H9 (cell line): ENCODE measurements around the gene NOXRED1. TPM values are rescaled to one million over a fixed set of nuclear protein-coding genes. Genes with fewer than 3 reads are reported as not detected.

Experiments
- DNase-seq: peaks from one replicate; pipeline ENCODE4 v3.0.0-alpha.2; 2017
- H2AFZ ChIP-seq: one replicate; pipeline ENCODE4 v1.6.1; 2013; ENCODE audit warnings: mild to moderate bottlenecking, low read length, control low read depth, moderate library complexity
- H2AK5ac ChIP-seq: 2 replicates; pipeline ENCODE4 v1.6.1; 2013; ENCODE audit warnings: low read length, control low read depth, mixed read lengths; ENCODE audit not compliant: insufficient read length
- H2BK120ac ChIP-seq: one replicate; pipeline ENCODE4 v1.6.1; 2013; ENCODE audit warnings: low read depth, mild to moderate bottlenecking, low read length, control low read depth, inconsistent platforms; ENCODE audit not compliant: poor library complexity, severe bottlenecking
- H2BK12ac ChIP-seq: 2 replicates; pipeline ENCODE4 v1.6.1; 2013; ENCODE audit warnings: low read length, control low read depth, mixed read lengths, low read depth; ENCODE audit not compliant: insufficient read length
- H2BK15ac ChIP-seq: 2 replicates; pipeline ENCODE4 v1.6.1; 2013; ENCODE audit warnings: low read depth, low read length, control low read depth
- H2BK20ac ChIP-seq: one replicate; pipeline ENCODE4 v1.6.1; 2013; ENCODE audit warnings: low read depth, mild to moderate bottlenecking, low read length, control low read depth, inconsistent platforms; ENCODE audit not compliant: poor library complexity, severe bottlenecking
- H2BK5ac ChIP-seq: 2 replicates; pipeline ENCODE4 v1.6.1; 2013; ENCODE audit warnings: low read length, control low read depth, mixed read lengths; ENCODE audit not compliant: insufficient read length
- H3K14ac ChIP-seq: 2 replicates; pipeline ENCODE4 v1.6.1; 2013; ENCODE audit warnings: low read length, control low read depth; ENCODE audit not compliant: insufficient read depth
- H3K18ac ChIP-seq: 2 replicates; pipeline ENCODE4 v1.6.1; 2013; ENCODE audit warnings: low read depth, mild to moderate bottlenecking, mixed read lengths, low read length, control low read depth; ENCODE audit not compliant: insufficient read length
- H3K23ac ChIP-seq: 2 replicates; pipeline ENCODE4 v1.6.1; 2013; ENCODE audit warnings: low read length, control low read depth, mixed read lengths, low read depth; ENCODE audit not compliant: insufficient read length
- H3K23me2 ChIP-seq: 2 replicates; pipeline ENCODE4 v1.6.1; 2013; ENCODE audit warnings: low read depth, mild to moderate bottlenecking, mixed read lengths, low read length, control low read depth; ENCODE audit not compliant: insufficient read length, poor library complexity, severe bottlenecking
- H3K27ac ChIP-seq: 2 replicates; pipeline ENCODE4 v1.5.1; 2013; ENCODE audit warnings: low read length, control low read depth, mixed read lengths, low read depth; ENCODE audit not compliant: insufficient read length
- H3K27me3 ChIP-seq: 2 replicates; pipeline ENCODE4 v1.6.1; 2013; ENCODE audit warnings: low read length, control low read depth, inconsistent platforms; ENCODE audit not compliant: insufficient read depth
- H3K4ac ChIP-seq: 2 replicates; pipeline ENCODE4 v1.6.1; 2013; ENCODE audit warnings: low read depth, mild to moderate bottlenecking, control low read depth, inconsistent platforms, low read length, moderate library complexity
- H3K4me1 ChIP-seq: 2 replicates; pipeline ENCODE4 v1.6.1; 2013; ENCODE audit warnings: low read length, control low read depth, inconsistent platforms; ENCODE audit not compliant: insufficient read depth
- H3K4me2 ChIP-seq: 2 replicates; pipeline ENCODE4 v1.6.1; 2013; ENCODE audit warnings: low read length, control low read depth, mixed read lengths; ENCODE audit not compliant: insufficient read length, insufficient read depth
- H3K56ac ChIP-seq: 2 replicates; pipeline ENCODE4 v1.6.1; 2013; ENCODE audit warnings: low read depth, mild to moderate bottlenecking, mixed read lengths, low read length, control low read depth; ENCODE audit not compliant: insufficient read length
- H3K79me1 ChIP-seq: 2 replicates; pipeline ENCODE4 v1.6.1; 2013; ENCODE audit warnings: low read depth, mild to moderate bottlenecking, moderate library complexity, low read length, control low read depth, inconsistent platforms; ENCODE audit not compliant: insufficient read depth, poor library complexity, severe bottlenecking
- H3K79me2 ChIP-seq: 2 replicates; pipeline ENCODE4 v1.6.1; 2013; ENCODE audit warnings: low read length, control low read depth, inconsistent platforms; ENCODE audit not compliant: insufficient read depth
- H3K9ac ChIP-seq: 2 replicates; pipeline ENCODE4 v1.6.1; 2013; ENCODE audit warnings: low read length, control low read depth, mixed read lengths; ENCODE audit not compliant: insufficient read length; ENCODE audit errors: extremely low read depth
- H3K9me3 ChIP-seq: one replicate; pipeline ENCODE4 v1.6.1; 2013; ENCODE audit warnings: low read depth, low read length, inconsistent platforms; ENCODE audit not compliant: control insufficient read depth
- H3T11ph ChIP-seq: one replicate; pipeline ENCODE4 v1.6.1; 2013; ENCODE audit warnings: mild to moderate bottlenecking, low read length, control low read depth, inconsistent platforms
- H4K20me1 ChIP-seq: one replicate; pipeline ENCODE4 v1.6.1; 2013; ENCODE audit not compliant: control insufficient read depth, insufficient read length, insufficient read depth
- H4K5ac ChIP-seq: 2 replicates; pipeline ENCODE4 v1.6.1; 2013; ENCODE audit warnings: low read depth, mild to moderate bottlenecking, mixed read lengths, low read length, control low read depth; ENCODE audit not compliant: insufficient read length
- H4K8ac ChIP-seq: replicated peaks from 2 replicates; pipeline ENCODE4 v1.6.1; 2013; ENCODE audit warnings: low read length, control low read depth, mixed read lengths, low read depth; ENCODE audit not compliant: insufficient read length
- H4K91ac ChIP-seq: 2 replicates; pipeline ENCODE4 v1.6.1; 2013; ENCODE audit warnings: low read depth, mild to moderate bottlenecking, moderate library complexity, mixed read lengths, low read length, control low read depth; ENCODE audit not compliant: insufficient read length
- H3K27ac Mint-ChIP-seq, 3 experiments: 2 replicates in 2 of 3; 3 replicates in 1 of 3; pipeline ENCODE4 v1.8.0; 2020 to 2021; ENCODE audit warnings: mixed read lengths in 3 of 3, mild to moderate bottlenecking in 1 of 3, moderate library complexity in 1 of 3
- H3K27me3 Mint-ChIP-seq: 2 replicates; pipeline ENCODE4 v1.8.0; 2021; ENCODE audit warnings: low read depth, mild to moderate bottlenecking, moderate library complexity, mixed read lengths
- H3K36me3 Mint-ChIP-seq, 3 experiments: 2 replicates in 2 of 3; 3 replicates in 1 of 3; pipeline ENCODE4 v1.8.0; 2020 to 2021; ENCODE audit warnings: low read depth in 3 of 3, mixed read lengths in 3 of 3; ENCODE audit not compliant: insufficient read depth in 1 of 3
- H3K4me1 Mint-ChIP-seq, 2 experiments: 2 replicates each; pipeline ENCODE4 v1.8.0; 2020; ENCODE audit warnings: mixed read lengths in 2 of 2
- H3K4me3 Mint-ChIP-seq, 2 experiments: 2 replicates in 1 of 2; 3 replicates in 1 of 2; pipeline ENCODE4 v1.8.0; 2020 to 2021; ENCODE audit warnings: mild to moderate bottlenecking in 2 of 2, mixed read lengths in 2 of 2, moderate library complexity in 1 of 2
- H3K9me3 Mint-ChIP-seq, 2 experiments: 2 replicates in 1 of 2; 3 replicates in 1 of 2; pipeline ENCODE4 v1.8.0; 2020; ENCODE audit warnings: mild to moderate bottlenecking in 2 of 2, mixed read lengths in 2 of 2, moderate library complexity in 1 of 2
- CTCF ChIP-seq: fragments of 200-600 bp; sonication (generic); conservative IDR thresholded peaks from 3 replicates; pipeline ENCODE4 v1.8.0; 2021; ENCODE audit warnings: antibody characterized with exemption, mild to moderate bottlenecking
- WGBS: extraction: QIAGEN DNeasy Blood & Tissue Kit; methylation state at CpG from one replicate; pipeline ENCODE4 v1.1.7; 2013; ENCODE audit warnings: missing lambda C conversion rate, low lambda C conversion rate, mixed read lengths; ENCODE audit not compliant: insufficient read length; ENCODE audit errors: extremely low coverage; 5-methylcytosine and 5-hydroxymethylcytosine counted together
- total RNA-seq: library from RNA; stranded (reverse); gene quantifications from 2 replicates; pipeline ENCODE4 v1.2.1, GENCODE V29; 2021

The NOXRED1 gene
- total RNA-seq, 1 experiment from 2014 or later = not detected

GRCh38 chr14:77376771-77377501, 46.4 kb downstream of the NOXRED1 start, which contains the start of the genes SAMD15 and TMED8:
SAMD15 (plus strand) TSS chr14:77377379; CDS start chr14:77377419, 40 bp downstream.
TMED8 (minus strand) TSS chr14:77377094; CDS start chr14:77377053, 41 bp downstream.
- H2AFZ ChIP-seq = peak within 1 kb of the TSS; percentile 99
- no peaks in the 10 kb centered on the region for H3K9me3 ChIP-seq
- H3K27me3 ChIP-seq = no peaks in the 10 kb centered on the region
- peak; percentile 82 for DNase-seq
- H2AK5ac ChIP-seq = no peak within 1 kb of the TSS
- WGBS = no CpG with 5 or more reads among the region's 69 CpGs
- H3K27me3 Mint-ChIP-seq = peaks cover 2% of the 10 kb centered on the region
- no peaks in the 10 kb centered on the region for H3K79me2 ChIP-seq
- H4K8ac ChIP-seq = no peak within 1 kb of the TSS
- H3K36me3 Mint-ChIP-seq = no peaks in the 10 kb centered on the region
- no peak within 1 kb of the TSS for H4K5ac ChIP-seq
- H3K4me1 ChIP-seq = peaks cover 4% of the 10 kb centered on the region; the same call in 1 of the 2 replicates
- H3K56ac ChIP-seq = no peak within 1 kb of the TSS
- no peaks in the 10 kb centered on the region for H3K9me3 Mint-ChIP-seq
- no peak within 1 kb of the TSS for H2BK12ac ChIP-seq
- no peak within 1 kb of the TSS for H3K4ac ChIP-seq
- no peak within 1 kb of the TSS for H2BK120ac ChIP-seq
- no peak within 1 kb of the TSS for H3T11ph ChIP-seq
- peak within 1 kb of the TSS; percentile 67 for H3K9ac ChIP-seq
- H3K23me2 ChIP-seq = peaks cover 13% of the 10 kb centered on the region
- peak; percentile 29; the same call in 1 of the 3 replicates for TF ChIP-seq CTCF
- peak within 1 kb of the TSS; percentile 98 for H3K4me2 ChIP-seq
- 0 out of 2 replicates have a peak within 1 kb of the TSS, but pooled peaks have one; percentile 20 for H3K14ac ChIP-seq
- H4K20me1 ChIP-seq = no peaks in the 10 kb centered on the region
- no peak within 1 kb of the TSS for H3K27ac ChIP-seq
- no peak within 1 kb of the TSS for H2BK15ac ChIP-seq
- H2BK20ac ChIP-seq = no peak within 1 kb of the TSS
- peak within 1 kb of the TSS in 2 of 3 experiments; percentile 38 to 54; a peak in 2 of 7 replicates for H3K27ac Mint-ChIP-seq
- H3K4me3 Mint-ChIP-seq = peak within 1 kb of the TSS; percentile 81 to 93; a peak in 4 of 5 replicates
- H3K18ac ChIP-seq = no peak within 1 kb of the TSS
- H3K4me1 Mint-ChIP-seq = peaks cover 7 to 8% of the 10 kb centered on the region in 2 experiments
- no peak within 1 kb of the TSS for H4K91ac ChIP-seq
- no peaks in the 10 kb centered on the region for H3K79me1 ChIP-seq
- H3K23ac ChIP-seq = no peak within 1 kb of the TSS
- H2BK5ac ChIP-seq = no peak within 1 kb of the TSS
